HEK293T (cell line): Measurements from ENCODE around the gene ZMAT3.

Experiments used
- ARNT ChIP-seq: fragments of 450-650 bp; IDR thresholded peaks from 2 replicates; pipeline ENCODE4 v1.6.1; 2017; ENCODE audit warnings: mild to moderate bottlenecking
- BHLHE40 ChIP-seq: fragments of 450-650 bp; IDR thresholded peaks from 2 replicates; pipeline ENCODE4 v1.6.1; 2016; ENCODE audit warnings: mild to moderate bottlenecking, moderate library complexity, borderline replicate concordance
- FOXK2 ChIP-seq: fragments of 450-650 bp; IDR thresholded peaks from 2 replicates; pipeline ENCODE4 v1.6.1; 2016; ENCODE audit warnings: mild to moderate bottlenecking
- HDGF ChIP-seq: fragments of 450-650 bp; IDR thresholded peaks from 2 replicates; pipeline ENCODE4 v1.6.1; 2017; ENCODE audit warnings: antibody characterized with exemption, borderline replicate concordance
- NFRKB ChIP-seq: fragments of 450-650 bp; IDR thresholded peaks from 2 replicates; pipeline ENCODE4 v1.6.1; 2016; ENCODE audit warnings: mild to moderate bottlenecking, moderate library complexity
- SP1 ChIP-seq: fragments of 450-650 bp; IDR thresholded peaks from 2 replicates; pipeline ENCODE4 v1.6.1; 2017
- SUZ12 ChIP-seq: fragments of 450-650 bp; IDR thresholded peaks from 2 replicates; pipeline ENCODE4 v1.6.1; 2016; ENCODE audit warnings: mild to moderate bottlenecking
- TARDBP ChIP-seq: fragments of 450-650 bp; IDR thresholded peaks from 2 replicates; pipeline ENCODE4 v1.6.1; 2016
- TF ChIP-seq, protein P1 (sequence below): fragments of 450-650 bp; IDR thresholded peaks from 2 replicates; pipeline ENCODE4 v1.6.1; 2016

DNA sequence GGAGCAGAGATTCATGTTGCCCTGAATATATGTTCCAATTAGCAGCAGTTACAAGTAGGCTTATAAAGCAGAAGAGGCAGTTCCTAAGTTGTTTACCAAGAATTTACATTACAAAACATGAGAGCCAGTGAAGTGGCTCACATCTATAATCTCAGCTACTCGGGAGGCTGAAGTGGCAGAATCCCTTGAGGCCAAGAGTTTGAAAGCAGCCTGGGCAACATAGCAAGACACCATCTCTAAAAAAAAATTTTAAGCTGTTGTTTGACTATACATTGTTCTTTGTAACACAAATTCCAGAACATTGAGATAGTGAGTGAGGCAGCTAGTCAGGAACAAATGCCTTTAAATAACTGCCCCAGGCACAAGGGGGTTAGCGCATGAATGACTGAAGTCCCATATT is 10.3 kb upstream of the ZMAT3 start:
- TF ChIP-seq SUZ12 (no peak), TARDBP (no peak), BHLHE40 (no peak), ARNT (no peak), NFRKB (no peak), HDGF (no peak), FOXK2 (no peak), SP1 (no peak)
- TF ChIP-seq, protein P1, sequence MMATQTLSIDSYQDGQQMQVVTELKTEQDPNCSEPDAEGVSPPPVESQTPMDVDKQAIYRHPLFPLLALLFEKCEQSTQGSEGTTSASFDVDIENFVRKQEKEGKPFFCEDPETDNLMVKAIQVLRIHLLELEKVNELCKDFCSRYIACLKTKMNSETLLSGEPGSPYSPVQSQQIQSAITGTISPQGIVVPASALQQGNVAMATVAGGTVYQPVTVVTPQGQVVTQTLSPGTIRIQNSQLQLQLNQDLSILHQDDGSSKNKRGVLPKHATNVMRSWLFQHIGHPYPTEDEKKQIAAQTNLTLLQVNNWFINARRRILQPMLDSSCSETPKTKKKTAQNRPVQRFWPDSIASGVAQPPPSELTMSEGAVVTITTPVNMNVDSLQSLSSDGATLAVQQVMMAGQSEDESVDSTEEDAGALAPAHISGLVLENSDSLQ: no peak
